ENCODE results near the gene H6PD.

DNA sequence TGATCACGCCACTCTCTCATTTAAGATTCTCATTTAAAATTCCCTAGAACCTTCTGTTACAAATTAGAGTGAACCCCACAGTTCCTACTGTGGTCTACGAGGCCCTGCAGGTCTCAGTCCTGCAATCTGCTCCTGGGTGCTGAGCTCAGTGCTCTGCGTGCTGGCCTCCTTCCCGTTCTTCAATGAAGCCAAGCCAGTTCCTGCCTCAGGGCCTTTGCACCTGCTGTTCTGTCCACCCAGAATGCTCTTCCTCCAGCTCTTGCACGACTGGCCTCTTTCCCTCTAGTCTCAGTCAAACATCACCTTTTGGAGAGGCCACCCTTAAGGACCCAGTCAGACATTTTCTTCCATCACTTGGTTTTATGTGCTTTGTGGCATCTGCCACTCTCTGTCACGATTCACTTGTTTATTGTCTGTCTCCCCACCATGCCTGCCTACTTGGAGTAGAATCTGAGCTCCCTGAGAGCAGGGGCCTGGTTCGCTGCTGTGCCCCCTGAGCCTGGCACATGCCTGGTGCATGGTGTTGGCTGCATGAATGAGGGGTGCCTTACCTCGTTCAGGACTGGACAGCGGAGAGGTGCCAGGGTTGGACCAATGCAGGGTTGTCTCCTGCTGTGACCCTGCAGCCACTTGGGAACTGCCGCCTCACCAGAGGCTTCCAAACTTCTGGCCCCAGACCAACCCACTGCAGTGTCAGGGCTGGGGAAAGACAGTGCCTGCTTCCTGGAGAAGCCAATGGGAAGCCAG lies 9.7 kb upstream of the H6PD start:
- no peak for TF ChIP-seq GATA3 (IDR thresholded peaks at IDR 0.05; ENCODE audit: low read depth, low read length)
- TF ChIP-seq GATA2 (IDR thresholded peaks at IDR 0.05; ENCODE audit: low read depth, low read length): no peak
